ENCODE measurements around the gene SKOR2.

The SKOR2 gene

GRCh38 chr18:47251289-47252120 lies at the start of gene SKOR2:
SKOR2 (minus strand) TSS chr18:47251660; CDS start chr18:47249183, 2,477 bp downstream.
- DNase-seq: no peak

- DNase-seq: no peak
Measured at GRCh38 chr18:47296462-47296861, 45.0 kb upstream of the SKOR2 start.

- DNase-seq: no peak
Measured at GRCh38 chr18:47294801-47295200, 43.3 kb upstream of the SKOR2 start.

GRCh38 chr18:47288741-47289140 lies 37.3 kb upstream of the SKOR2 start:
- no peak for DNase-seq

GRCh38 chr18:47287911-47288585 lies 36.6 kb upstream of the SKOR2 start:
- DNase-seq: no peak

- DNase-seq: no peak
Measured at GRCh38 chr18:47286776-47287410, 35.4 kb upstream of the SKOR2 start.

- no peak for DNase-seq
Measured at GRCh38 chr18:47285456-47285855, 34.0 kb upstream of the SKOR2 start.

- peak; percentile 2 for DNase-seq
Measured at GRCh38 chr18:47284721-47285395, 33.4 kb upstream of the SKOR2 start.

GRCh38 chr18:47283476-47283875 lies 32.0 kb upstream of the SKOR2 start:
- peak; percentile 10 for DNase-seq

GRCh38 chr18:47280121-47280520 lies 28.7 kb upstream of the SKOR2 start:
- DNase-seq: no peak

- no peak for DNase-seq
Measured at GRCh38 chr18:47274961-47275360, 23.5 kb upstream of the SKOR2 start.

GRCh38 chr18:47265197-47265596 lies 13.7 kb upstream of the SKOR2 start:
- DNase-seq: no peak

GRCh38 chr18:47264308-47264700 lies 12.8 kb upstream of the SKOR2 start:
- no peak for DNase-seq

- no peak for DNase-seq
Measured at GRCh38 chr18:47263430-47264307, 12.2 kb upstream of the SKOR2 start.

GRCh38 chr18:47263150-47263429 lies 11.6 kb upstream of the SKOR2 start:
- DNase-seq: no peak

GRCh38 chr18:47262301-47263149 lies 11.1 kb upstream of the SKOR2 start:
- no peak for DNase-seq

GRCh38 chr18:47261902-47262300 lies 10.4 kb upstream of the SKOR2 start:
- DNase-seq: no peak

- no peak for DNase-seq
Measured at GRCh38 chr18:47260924-47261701, 9.7 kb upstream of the SKOR2 start.

- no peak for DNase-seq
Measured at GRCh38 chr18:47260120-47260923, 8.9 kb upstream of the SKOR2 start.

All from NCI-H2171 treated with DMSO at 0.1 percent for 48 hours (cell line).